Stimulated activated CD4-positive, alpha-beta T cell treated with anti-CD3 and anti-CD28 coated beads, Interleukin-4, amount 100 ng/mL, for 24 hours (primary cell): ENCODE data around the gene MYO3B.

Source experiments
- DNase-seq: peaks from one replicate; pipeline ENCODE4 v3.0.0-alpha.2; 2020

The MYO3B gene

GRCh38 chr2:170213651-170214050 lies 35.7 kb downstream of the MYO3B start:
- DNase-seq: no peak

- no peak for DNase-seq
Measured at GRCh38 chr2:170214309-170214948, 36.5 kb downstream of the MYO3B start.

- DNase-seq: no peak
Measured at GRCh38 chr2:170215021-170215420, 37.1 kb downstream of the MYO3B start.

GRCh38 chr2:170216428-170216827 lies 38.5 kb downstream of the MYO3B start:
- DNase-seq: no peak

GRCh38 chr2:170216981-170217380 lies 39.0 kb downstream of the MYO3B start:
- DNase-seq: no peak

GRCh38 chr2:170217778-170218251 lies 39.9 kb downstream of the MYO3B start:
- no peak for DNase-seq

- DNase-seq: no peak
Measured at GRCh38 chr2:170218456-170218855, 40.5 kb downstream of the MYO3B start.

- no peak for DNase-seq
Measured at GRCh38 chr2:170218931-170219330, 41.0 kb downstream of the MYO3B start.

GRCh38 chr2:170221317-170222288 lies 43.7 kb downstream of the MYO3B start:
- DNase-seq: no peak

GRCh38 chr2:170222298-170222697 lies 44.4 kb downstream of the MYO3B start:
- no peak for DNase-seq

- no peak for DNase-seq
Measured at GRCh38 chr2:170222842-170223241, 44.9 kb downstream of the MYO3B start.

- no peak for DNase-seq
Measured at GRCh38 chr2:170224692-170225294, 46.8 kb downstream of the MYO3B start.

- no peak for DNase-seq
Measured at GRCh38 chr2:170226216-170226615, 48.3 kb downstream of the MYO3B start.

- no peak for DNase-seq
Measured at GRCh38 chr2:170227507-170227947, 49.6 kb downstream of the MYO3B start.

GRCh38 chr2:170227951-170228350 lies 50.0 kb downstream of the MYO3B start:
- DNase-seq: no peak

GRCh38 chr2:170228429-170228828 lies 50.5 kb downstream of the MYO3B start:
- no peak for DNase-seq

- no peak for DNase-seq
Measured at GRCh38 chr2:170229125-170229524, 51.2 kb downstream of the MYO3B start.

GRCh38 chr2:170229744-170230143 lies 51.8 kb downstream of the MYO3B start:
- DNase-seq: no peak

- no peak for DNase-seq
Measured at GRCh38 chr2:170235860-170236679, 58.1 kb downstream of the MYO3B start.

GRCh38 chr2:170236680-170237047 lies 58.7 kb downstream of the MYO3B start:
- DNase-seq: no peak

- no peak for DNase-seq
Measured at GRCh38 chr2:170237572-170238120, 59.7 kb downstream of the MYO3B start.

- no peak for DNase-seq
Measured at GRCh38 chr2:170238776-170239175, 60.8 kb downstream of the MYO3B start.
